DMS 273 (cell line): ENCODE data around the gene PLK5.

ENCODE experiments used
- DNase-seq: peaks from one replicate; lab custom pipeline; 2025; ENCODE audit not compliant: unreplicated experiment; lab: John Stamatoyannopoulos, UW

The PLK5 gene

DNA sequence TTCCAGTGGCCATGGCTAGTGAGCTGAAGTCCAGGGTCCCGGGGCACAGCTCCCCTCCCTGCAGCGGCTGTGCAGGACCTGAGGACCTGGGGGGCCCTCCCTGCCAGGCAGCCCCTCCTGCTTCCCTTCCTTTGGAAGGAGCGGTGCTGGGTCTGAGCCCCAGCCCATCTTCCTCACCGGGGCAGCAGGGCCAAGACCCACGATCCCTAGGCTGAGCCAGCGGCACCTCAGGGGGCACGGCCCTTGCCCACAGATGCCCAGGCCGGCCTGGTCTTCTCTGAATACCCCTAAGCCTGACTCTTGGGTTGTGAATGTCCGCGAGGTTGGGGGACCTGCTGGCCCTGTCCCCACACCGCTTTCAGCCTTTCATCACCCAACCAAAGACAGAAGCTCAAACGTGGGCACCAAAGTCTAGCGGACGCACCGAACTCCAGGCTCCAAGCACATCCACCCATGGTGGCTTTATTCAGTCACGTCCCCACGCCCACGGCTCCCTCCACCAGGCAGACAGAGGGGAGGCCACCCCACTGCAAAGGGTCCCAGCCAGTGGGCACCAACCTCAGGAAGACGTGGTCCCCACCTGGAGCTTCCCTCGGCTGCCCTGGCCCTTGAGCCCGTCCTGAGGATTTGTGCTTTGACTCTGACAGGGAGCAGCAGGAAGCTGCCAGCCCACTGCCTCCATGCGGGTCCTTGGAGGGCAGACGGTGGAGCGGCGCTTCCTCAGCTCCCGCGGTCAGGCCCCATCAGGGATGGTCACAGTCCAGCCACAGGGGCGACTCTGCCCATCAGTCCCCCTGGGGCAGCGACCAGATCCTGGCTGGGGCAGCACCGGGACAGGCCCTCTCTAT, 52.6 kb downstream of the PLK5 start:
- DNase-seq = no peak

DNA sequence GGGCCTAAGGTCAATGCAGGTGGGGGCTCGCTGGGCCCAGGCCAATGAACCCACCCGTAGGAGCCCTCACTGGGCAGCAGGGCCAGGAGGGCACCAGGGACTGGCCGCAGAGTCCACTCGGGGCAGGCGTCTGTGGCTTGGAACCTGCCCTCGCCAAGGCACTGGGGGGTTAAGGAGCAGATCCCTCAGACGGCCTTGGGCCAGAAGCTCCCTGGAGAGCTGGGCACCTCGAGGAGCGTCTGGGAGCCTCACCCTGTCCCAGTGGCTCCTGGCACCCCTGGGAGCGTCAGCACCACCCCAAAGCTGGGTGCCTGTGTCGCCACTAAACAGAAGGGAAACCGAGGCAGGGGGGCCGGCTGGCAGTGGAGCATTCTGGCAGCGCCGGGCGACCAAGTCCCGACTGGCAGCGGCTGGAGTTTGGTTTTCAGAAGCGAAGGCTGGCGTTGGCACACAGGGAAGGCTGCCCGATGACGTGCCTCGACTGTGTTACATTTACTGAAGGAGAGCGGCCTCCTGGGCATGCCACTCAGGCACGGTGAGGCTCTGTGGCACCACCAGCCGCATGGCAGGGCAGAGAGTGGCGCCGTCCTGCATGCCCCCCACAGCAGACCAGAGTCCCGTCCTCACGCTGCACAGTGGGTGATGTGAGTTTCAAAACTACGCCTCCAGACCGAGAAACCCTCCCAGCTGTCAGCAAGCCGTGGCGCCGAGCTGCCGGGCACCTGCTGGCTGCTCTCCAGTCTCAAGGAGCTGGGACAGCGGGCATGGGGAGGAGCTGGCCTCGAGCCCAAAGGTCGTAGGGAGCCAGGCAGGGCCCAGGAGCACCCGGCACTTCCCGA, 53.4 kb downstream of the PLK5 start:
- peak; percentile 91 for DNase-seq

- peak; percentile 88 for DNase-seq
These were observed 54.2 kb downstream of the PLK5 start for GRCh38 chr19:1577929-1578618.

DNA sequence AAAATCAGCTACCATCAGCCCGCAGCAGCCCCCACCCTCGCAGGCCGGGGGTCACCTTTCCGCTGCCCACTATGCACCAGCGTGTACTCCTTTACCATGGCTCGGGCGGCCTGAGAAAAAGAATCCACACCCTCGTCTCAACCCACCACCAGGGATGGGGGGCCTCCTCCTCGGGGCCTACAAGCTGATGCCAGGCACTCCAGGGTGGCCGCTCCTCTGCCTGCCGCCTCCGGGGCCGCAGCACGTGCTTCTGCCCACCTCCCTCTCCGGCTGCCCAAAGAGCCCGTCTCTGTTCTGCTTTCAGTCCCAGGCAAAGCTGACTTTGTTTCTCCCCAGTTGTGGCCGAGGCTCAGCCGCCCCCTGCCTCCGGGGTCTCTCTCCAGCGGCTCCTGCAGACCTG, 55.3 kb downstream of the PLK5 start:
- no peak for DNase-seq

GRCh38 chr19:1580382-1580781, 56.5 kb downstream of the PLK5 start:
- no peak for DNase-seq

GRCh38 chr19:1580957-1581356, 57.1 kb downstream of the PLK5 start:
- no peak for DNase-seq

DNA sequence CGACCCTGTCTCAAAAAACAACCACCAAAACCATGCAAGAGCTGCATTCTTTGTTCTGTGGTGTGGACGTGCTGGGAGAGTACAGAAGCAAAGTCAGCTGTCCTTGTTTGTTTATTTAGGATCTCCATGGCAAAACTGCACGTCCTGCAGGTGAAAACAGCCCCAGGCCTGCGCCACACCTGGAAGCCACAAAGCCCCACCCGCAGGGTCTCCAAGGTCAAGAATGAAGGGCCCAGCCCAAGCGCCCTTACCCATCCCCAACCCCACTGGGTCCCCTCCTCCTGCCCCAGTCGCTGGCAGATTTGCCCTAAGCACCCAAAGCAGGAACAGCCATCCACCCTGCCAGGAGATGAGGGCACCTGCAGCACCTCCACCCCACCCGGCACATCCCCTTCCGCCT, 58.3 kb downstream of the PLK5 start:
- DNase-seq = no peak

DNA sequence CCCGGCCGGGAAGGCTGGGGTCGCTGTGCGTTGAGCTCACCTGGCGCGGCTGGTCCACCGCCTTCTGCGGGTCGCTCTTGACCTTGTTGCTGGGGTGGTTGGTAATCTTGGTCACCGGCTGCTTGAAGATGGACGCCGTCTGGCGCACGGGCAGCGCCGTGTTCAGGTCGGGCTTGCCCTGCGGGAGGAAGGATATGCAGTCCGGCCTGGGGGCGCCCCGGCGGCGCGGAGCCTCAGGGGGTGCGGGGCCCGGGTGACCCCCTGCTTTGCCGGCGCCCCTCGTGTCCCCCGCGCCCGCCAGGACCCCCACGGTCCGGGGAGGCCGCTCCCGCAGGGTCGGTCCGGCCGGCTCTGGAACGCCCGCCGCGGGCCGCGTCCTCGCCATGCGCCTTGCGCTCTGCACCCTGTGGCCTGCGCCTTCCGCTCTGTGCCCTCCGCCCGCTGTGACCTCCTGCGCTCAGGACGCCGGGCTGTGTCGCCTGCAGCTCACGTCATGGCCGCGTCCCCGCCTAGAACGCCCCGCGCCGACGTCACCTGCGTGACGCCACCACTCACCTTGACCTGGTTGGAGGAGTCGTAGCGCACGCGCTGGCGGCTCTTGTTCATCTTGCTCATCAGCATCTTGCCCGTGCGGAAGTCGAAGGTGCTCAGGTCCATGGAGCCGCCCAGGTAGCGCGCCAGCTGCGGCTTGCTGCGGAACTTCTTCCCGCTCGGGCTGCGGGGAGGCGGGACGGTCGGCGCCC, 60.8 kb downstream of the PLK5 start:
- DNase-seq = no peak

GRCh38 chr19:1585243-1585580, 61.3 kb downstream of the PLK5 start:
- no peak for DNase-seq
